Keratinocyte (primary cell): ENCODE data around the gene DENND5A. TPM values are rescaled to one million over a fixed set of nuclear protein-coding genes. Genes with fewer than 3 reads are reported as not detected.

ENCODE experiments used
- DNase-seq: peaks from one replicate; pipeline ENCODE4 v3.0.0-alpha.2; 2011; ENCODE audit warnings: low read depth, missing footprints, low spot score
- FAIRE-seq: peaks from 2 replicates; lab custom pipeline; 2011; peaks lifted over from hg19 to GRCh38; lab: Jason Lieb, UNC
- H2AFZ ChIP-seq: 2 replicates; pipeline ENCODE4 v1.6.0; 2012; ENCODE audit warnings: low read length, control low read depth, inconsistent platforms; ENCODE audit not compliant: control insufficient read depth
- H3K27ac ChIP-seq: 2 replicates; pipeline ENCODE4 v1.5.1; 2011; ENCODE audit warnings: low read length; ENCODE audit not compliant: control insufficient read depth, insufficient read depth
- H3K27me3 ChIP-seq: 3 replicates; pipeline ENCODE4 v1.6.0; 2011; ENCODE audit warnings: low read length; ENCODE audit not compliant: control insufficient read depth, insufficient read depth; ENCODE audit errors: extremely low read depth
- H3K36me3 ChIP-seq, 2 experiments: 2 replicates in 1 of 2; 3 replicates in 1 of 2; pipeline ENCODE4 v1.5.1; 2011; ENCODE audit warnings: low read length in 2 of 2, mild to moderate bottlenecking in 1 of 2; ENCODE audit not compliant: control insufficient read depth in 2 of 2, insufficient read depth in 2 of 2; ENCODE audit errors: extremely low read depth in 1 of 2
- H3K4me1 ChIP-seq: 3 replicates; pipeline ENCODE4 v1.5.1; 2011; ENCODE audit warnings: low read length; ENCODE audit not compliant: control insufficient read depth, insufficient read depth; ENCODE audit errors: extremely low read depth
- H3K4me2 ChIP-seq: 3 replicates; pipeline ENCODE4 v1.6.0; 2011; ENCODE audit warnings: low read depth, low read length; ENCODE audit not compliant: control insufficient read depth, insufficient read depth; ENCODE audit errors: extremely low read depth
- H3K4me3 ChIP-seq, 3 experiments: fragments of 200-600 bp in 1 of 3; sonication (generic) in 1 of 3; 2 replicates in 2 of 3; 3 replicates in 1 of 3; pipeline ENCODE4 v1.5.1; 2011 to 2016; ENCODE audit warnings: low read length in 3 of 3, mild to moderate bottlenecking in 3 of 3, control low read depth in 2 of 3, inconsistent platforms in 1 of 3, low read depth in 1 of 3, mixed read lengths in 1 of 3, mixed run types in 1 of 3, moderate library complexity in 1 of 3; ENCODE audit not compliant: control insufficient read depth in 2 of 3, insufficient read depth in 2 of 3; ENCODE audit errors: extremely low read depth in 1 of 3
- H3K79me2 ChIP-seq: 2 replicates; pipeline ENCODE4 v1.6.0; 2012; ENCODE audit warnings: low read length; ENCODE audit not compliant: control insufficient read depth, insufficient read depth
- H3K9ac ChIP-seq: 3 replicates; pipeline ENCODE4 v1.6.0; 2011; ENCODE audit warnings: low read length; ENCODE audit not compliant: control insufficient read depth, insufficient read depth; ENCODE audit errors: extremely low read depth
- H3K9me1 ChIP-seq: 3 replicates; pipeline ENCODE4 v1.6.0; 2011; ENCODE audit warnings: low read length; ENCODE audit not compliant: control insufficient read depth, insufficient read depth; ENCODE audit errors: extremely low read depth
- H3K9me3 ChIP-seq: 2 replicates; pipeline ENCODE4 v1.5.1; 2012; ENCODE audit warnings: low read depth, low read length; ENCODE audit not compliant: control insufficient read depth
- H4K20me1 ChIP-seq: 3 replicates; pipeline ENCODE4 v1.6.0; 2011; ENCODE audit warnings: low read length; ENCODE audit not compliant: control insufficient read depth, insufficient read depth; ENCODE audit errors: extremely low read depth
- CTCF ChIP-seq, 3 experiments: IDR thresholded peaks in 1 of 3; conservative IDR thresholded peaks in 1 of 3; optimal IDR thresholded peaks in 1 of 3; 2 replicates in 2 of 3; 3 replicates in 1 of 3; pipeline versions ENCODE3 to v1.5.1; 2011; ENCODE audit warnings: low read length in 3 of 3, mild to moderate bottlenecking in 3 of 3, moderate library complexity in 2 of 3, control low read depth in 1 of 3, inconsistent platforms in 1 of 3; ENCODE audit not compliant: insufficient read depth in 2 of 3; ENCODE audit errors: extremely low read depth in 1 of 3
- EZH2 ChIP-seq: IDR thresholded peaks from one replicate; pipeline ENCODE4 v1.6.1; 2012; ENCODE audit warnings: inconsistent platforms, mild to moderate bottlenecking, low read length, moderate library complexity
- dilution Hi-C: fragments of 300-500 bp; cut with MboI; formaldehyde crosslinking; loops from one replicate; pipeline ENCODE4 v1.7.0; 2020; ENCODE audit warnings: low sequenced_read_pairs; ENCODE audit not compliant: extremely low pct_ligation_motif_present
- polyA plus RNA-seq, 5 experiments: library from polyadenylated mRNA; depleted of rRNA in 3 of 5; stranded (reverse) in 3 of 5; stranded (forward) in 1 of 5; unstranded in 1 of 5; fragments of >200 nt; gene quantifications; 1 replicate in 1 of 5; 2 replicates in 3 of 5; 3 replicates in 1 of 5; pipeline versions ENCODE4 v1.2.1 to v1.2.3, GENCODE V29; 2011 to 2012; ENCODE audit warnings: missing spikeins in 2 of 5, low read depth in 1 of 5, low replicate concordance in 1 of 5

The DENND5A gene
- polyA plus RNA-seq, 1 donor (not counting 4 experiments of a cell fraction or from before 2014, with no cell fraction given), result 49.1 TPM

DNA sequence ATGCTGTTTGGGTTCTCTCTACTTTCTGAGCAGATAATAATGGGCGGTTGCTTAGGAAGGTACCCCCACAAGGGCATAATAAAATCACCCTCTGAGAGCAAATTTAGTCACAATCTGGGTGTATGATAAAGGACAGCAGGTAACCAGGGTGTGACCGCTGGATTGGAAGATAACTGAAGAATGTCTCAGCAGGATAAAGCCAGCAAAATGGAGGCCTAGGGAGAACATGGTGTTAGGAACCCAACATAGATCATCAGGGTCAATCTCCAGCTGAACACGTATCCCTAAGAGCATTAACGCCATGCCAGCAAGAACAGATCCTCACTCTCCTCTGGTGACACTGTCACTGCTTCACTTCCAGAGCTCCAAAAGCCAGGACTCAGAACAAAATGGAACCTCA, 109.2 kb downstream of the DENND5A start:
- no peak overlapping the region for H2AFZ ChIP-seq
- DNase-seq, result no peak
- H3K36me3 ChIP-seq, result peaks cover 0 to 3% of the 10 kb centered on the region in 2 experiments
- no peak for FAIRE-seq
- H3K4me2 ChIP-seq, result no peak overlapping the region
- H3K4me1 ChIP-seq, result peaks cover 5% of the 10 kb centered on the region
- no peak overlapping the region for H3K4me3 ChIP-seq
- H4K20me1 ChIP-seq, result no peaks in the 10 kb centered on the region
- dilution Hi-C loops, result no loop called here
- no peaks in the 10 kb centered on the region for H3K9me3 ChIP-seq
- no peak overlapping the region for H3K27ac ChIP-seq
- no peak overlapping the region for H3K9ac ChIP-seq
- H3K79me2 ChIP-seq, result no peaks in the 10 kb centered on the region
- TF ChIP-seq EZH2 (no peak), CTCF (optimal IDR thresholded peaks at IDR 0.05 in 1 of 3, IDR thresholded peaks at IDR 0.05 in 1 of 3, conservative IDR thresholded peaks at IDR 0.05 in 1 of 3; ENCODE audit: extremely low read depth in 1 of 3, insufficient read depth in 2 of 3, low read length in 3 of 3) (no peak)
- no peaks in the 10 kb centered on the region for H3K27me3 ChIP-seq
- H3K9me1 ChIP-seq, result no peaks in the 10 kb centered on the region

DNA sequence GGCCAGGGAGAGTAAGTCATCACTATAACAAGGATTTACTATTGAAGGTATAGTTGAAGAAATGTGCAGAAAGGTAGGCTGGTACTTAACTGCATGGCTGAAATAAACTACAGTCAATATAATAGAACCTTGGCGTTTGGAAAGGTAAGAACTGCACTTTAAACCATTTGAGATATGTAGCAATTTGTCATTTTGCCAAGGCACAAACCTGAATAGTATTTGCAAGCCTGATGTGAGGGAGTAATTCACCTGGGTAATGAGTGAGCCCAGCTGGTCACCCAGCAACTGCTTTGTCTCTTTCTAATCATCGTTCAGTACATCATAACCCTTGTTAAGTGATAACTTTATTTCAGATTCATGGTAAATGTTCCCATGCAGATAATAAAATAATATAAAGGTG, 111.5 kb downstream of the DENND5A start:
- Histone ChIP-seq H3K27ac (no peak overlapping the region), H3K4me3 (no peak overlapping the region), H3K79me2 (no peaks in the 10 kb centered on the region), H3K9me3 (no peaks in the 10 kb centered on the region), H2AFZ (no peak overlapping the region), H3K36me3 (peaks cover 2 to 3% of the 10 kb centered on the region in 2 experiments), H3K27me3 (no peaks in the 10 kb centered on the region), H3K4me2 (no peak overlapping the region), H3K9me1 (no peaks in the 10 kb centered on the region), H4K20me1 (no peaks in the 10 kb centered on the region), H3K4me1 (peaks cover 12% of the 10 kb centered on the region), H3K9ac (no peak overlapping the region)
- no peak for TF ChIP-seq EZH2
- TF ChIP-seq CTCF (optimal IDR thresholded peaks at IDR 0.05 in 1 of 3, IDR thresholded peaks at IDR 0.05 in 1 of 3, conservative IDR thresholded peaks at IDR 0.05 in 1 of 3; ENCODE audit: extremely low read depth in 1 of 3, insufficient read depth in 2 of 3, low read length in 3 of 3), result no peak
- dilution Hi-C loops, result no loop called here
- FAIRE-seq (no peak), DNase-seq (no peak)
